KG1 (cell line): ENCODE data around the gene FTO.
A peak's percentile ranks its signal among the peaks of the same experiment; 100 is the strongest.
"Not testable (repeated sequence)": the region's sequence is repeated elsewhere in the genome, so short reads cannot be mapped to it uniquely, and the experiment has no call there.

Experiments used
- DNase-seq: peaks from one replicate; lab custom pipeline; 2025; lab: John Stamatoyannopoulos, UW

The FTO gene

DNA sequence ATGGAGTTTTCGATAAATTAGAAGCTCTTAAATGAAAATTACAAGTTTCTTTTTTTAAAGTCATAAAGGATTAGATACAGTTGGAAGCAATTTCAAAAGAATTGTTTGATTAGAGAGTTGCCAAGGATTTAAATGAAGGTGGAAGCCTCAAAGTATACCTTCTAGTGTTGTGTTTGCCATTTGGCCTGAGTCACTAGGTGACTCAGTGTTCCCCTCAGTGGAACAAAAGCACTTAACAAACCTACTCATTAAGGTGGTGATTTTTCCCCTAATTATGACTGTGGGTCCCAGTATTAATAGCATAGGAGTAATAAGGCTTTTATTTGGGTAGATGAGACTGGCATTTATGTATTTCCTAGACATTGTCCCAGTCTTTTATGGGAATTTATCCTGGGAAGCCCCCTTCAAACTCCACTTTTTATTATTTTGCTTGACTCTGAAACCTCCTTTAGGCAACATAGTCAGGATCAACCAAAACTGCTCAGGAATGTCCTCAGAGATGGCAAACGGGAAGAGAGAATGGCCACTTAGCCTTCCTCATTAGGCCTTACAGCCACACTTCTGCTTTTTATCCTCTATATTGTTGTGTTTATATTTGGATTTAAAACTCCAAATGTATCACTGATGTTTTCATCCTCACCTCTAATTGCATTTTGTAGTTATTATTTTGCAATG lies 161.0 kb downstream of the FTO start:
- DNase-seq = no peak

DNA sequence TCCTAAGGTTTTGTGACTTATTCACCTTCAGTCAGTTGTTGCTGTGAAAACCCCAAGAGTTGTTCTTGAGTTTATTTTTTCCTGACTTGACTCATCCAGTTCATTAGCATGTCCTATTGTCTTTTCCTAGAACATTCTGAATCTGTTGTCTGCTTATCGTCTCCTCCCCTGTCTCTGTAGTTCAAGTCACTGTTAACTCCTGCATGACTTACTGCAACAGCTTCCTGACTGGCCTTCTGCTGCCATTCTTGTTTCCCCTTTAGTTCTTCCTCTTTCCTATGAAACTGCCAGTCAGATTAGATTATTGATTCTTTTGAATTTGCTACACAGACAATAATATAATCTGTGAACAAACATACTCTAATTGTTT lies 161.5 kb downstream of the FTO start:
- peak; percentile 63 for DNase-seq

- DNase-seq = no peak
Observed at GRCh38 chr16:53866520-53866919, 162.6 kb downstream of the FTO start.

DNA sequence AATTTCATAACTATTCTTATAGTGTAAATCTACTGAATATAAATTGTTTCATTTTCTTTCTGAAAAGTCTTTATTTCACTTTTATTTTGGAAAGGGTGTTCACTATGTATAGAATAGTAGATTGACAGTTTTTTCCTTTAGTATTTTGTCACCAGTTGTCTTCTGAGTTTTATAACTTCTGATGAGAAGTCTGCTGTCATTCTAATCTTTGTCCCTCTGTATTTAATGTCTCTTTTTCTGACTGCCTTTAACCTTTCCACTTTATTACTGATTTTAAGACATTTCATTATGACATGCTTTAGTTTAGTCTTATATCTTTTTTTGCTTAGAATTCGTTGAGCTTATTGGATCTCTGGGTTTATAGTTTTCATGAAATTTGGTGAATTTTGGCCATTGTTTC lies 166.9 kb downstream of the FTO start:
- no peak for DNase-seq

DNA sequence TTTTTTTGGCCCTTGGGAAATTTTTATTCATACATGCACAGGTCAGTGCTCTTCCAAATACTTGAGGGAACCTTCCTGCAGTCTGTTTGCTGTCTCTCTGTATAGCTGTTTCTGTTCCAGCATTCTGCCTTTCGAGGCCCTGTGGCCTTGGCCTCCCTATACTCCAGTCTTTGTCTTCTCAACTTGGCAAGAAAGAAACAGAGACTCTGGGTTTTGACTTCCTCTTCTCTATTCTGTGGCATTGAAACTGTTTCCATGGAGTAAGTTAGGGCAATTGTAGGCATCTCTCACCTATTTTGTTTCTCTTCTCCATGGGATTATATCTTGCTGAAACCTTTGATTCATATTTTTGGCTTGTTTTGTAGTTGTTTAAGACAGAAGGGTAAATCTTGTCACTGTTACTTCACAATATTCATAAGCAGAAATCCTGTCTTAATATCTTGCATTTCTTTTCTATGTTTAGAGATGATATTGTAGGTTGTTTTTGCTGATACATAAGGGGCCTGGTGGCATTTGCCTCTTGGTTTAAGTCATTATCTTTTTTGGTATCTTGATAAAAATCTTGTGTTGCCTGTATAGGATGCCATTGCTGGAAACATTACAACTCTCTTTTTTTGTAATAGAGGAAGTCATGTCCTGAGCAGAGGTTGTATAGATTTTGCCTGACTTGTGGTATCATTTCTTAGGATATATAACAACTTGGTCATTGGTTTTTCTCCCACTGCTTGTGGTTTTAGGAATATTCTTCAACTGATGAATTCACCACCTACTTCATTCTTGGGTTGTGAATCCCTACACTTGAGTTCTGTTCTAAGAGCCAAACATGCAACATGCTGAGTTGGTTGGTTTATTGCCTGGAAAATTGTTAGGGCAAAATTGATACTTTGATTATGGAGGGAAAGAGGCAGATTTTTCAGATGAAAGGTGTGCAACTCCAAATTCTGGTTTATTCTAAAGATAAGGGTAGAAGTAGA lies 168.6 kb downstream of the FTO start:
- no peak for DNase-seq

- no peak for DNase-seq
Observed at GRCh38 chr16:53876811-53877210, 172.9 kb downstream of the FTO start.

GRCh38 chr16:53878216-53878615 lies 174.3 kb downstream of the FTO start:
- DNase-seq = no peak

GRCh38 chr16:53881371-53881770 lies 177.4 kb downstream of the FTO start:
- no peak for DNase-seq

GRCh38 chr16:53882310-53882709 lies 178.4 kb downstream of the FTO start:
- DNase-seq = no peak

DNA sequence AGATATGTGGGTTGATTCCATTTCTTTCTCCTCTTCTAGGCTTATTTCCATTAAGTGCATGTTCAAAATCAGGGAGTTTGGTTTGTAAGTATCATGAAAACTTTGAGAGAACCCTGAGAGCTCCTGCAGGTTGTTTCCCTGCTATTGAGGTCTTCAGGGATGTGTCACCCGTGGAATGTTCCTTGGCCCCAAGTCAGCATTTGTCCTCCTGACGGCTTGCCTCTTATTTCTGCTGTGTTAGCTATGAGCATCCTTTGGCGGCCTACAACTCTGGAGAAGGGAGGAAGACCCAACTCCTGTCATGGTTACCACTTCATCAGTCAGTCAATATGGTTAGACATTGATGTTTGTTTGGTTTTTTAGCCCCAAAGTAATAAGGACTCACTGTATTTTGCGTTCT lies 180.8 kb downstream of the FTO start:
- no peak for DNase-seq

GRCh38 chr16:53886482-53887378 lies 182.8 kb downstream of the FTO start:
- DNase-seq = no peak

GRCh38 chr16:53888222-53888621 lies 184.3 kb downstream of the FTO start:
- DNase-seq = no peak

DNA sequence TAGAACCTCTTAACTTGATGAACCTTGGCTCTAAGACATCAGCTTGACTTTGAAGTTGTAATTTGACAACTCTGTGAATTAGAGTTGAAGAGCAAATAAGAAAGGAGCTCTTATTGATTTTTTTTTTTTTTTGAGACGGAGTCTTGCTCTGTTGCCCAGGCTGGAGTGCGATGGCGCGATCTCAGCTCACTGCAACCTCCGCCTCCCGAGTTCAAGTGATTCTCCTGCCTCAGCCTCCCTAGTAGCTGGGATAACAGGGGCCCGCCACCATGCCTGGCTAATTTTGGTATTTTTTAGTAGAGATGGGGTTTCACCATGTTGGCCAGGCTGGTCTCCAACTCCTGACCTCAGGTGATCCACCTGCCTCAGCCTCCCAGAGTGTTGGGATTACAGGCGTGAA lies 186.9 kb downstream of the FTO start:
- not testable (repeated sequence) for DNase-seq

- no peak for DNase-seq
Observed at GRCh38 chr16:53891409-53892139, 187.6 kb downstream of the FTO start.

DNA sequence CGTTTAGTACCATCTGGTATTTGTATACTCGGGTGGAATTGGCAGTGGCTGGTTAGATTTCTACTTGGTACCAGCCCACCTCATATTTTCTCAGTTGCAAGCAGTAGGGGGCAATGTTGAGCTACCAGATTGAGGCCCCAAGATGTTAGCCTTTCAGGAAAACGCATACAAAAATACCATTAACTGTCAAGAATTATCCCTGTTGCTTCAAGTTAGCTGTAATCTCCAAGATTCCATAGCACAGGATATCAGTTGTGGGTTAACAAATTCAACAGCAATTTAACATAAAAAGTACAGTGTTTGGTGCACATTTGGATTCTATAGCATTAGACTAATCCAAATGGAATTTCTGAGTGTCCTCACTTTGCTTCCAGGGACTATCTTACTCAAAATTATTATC lies 188.2 kb downstream of the FTO start:
- DNase-seq = peak; percentile 22

GRCh38 chr16:53893731-53894435 lies 189.9 kb downstream of the FTO start:
- no peak for DNase-seq

DNA sequence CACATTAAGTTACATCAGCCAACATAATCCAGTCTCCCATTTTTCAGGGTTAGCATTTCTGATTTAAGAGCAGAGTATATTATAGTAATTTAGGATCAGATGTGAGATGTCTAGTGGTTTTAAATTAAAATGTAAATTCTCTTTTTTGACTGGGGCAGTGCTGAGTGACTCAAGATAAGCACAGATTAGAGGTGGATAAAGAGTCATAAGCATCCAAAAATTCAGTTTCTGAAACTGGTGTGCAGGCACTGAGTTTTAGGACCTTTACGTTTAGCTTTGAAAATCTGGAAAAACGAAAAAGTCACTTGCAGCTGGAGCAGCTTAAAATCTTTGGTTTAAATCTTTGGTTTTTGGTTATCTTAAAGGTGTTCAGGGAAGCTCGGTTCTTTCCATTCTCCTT lies 190.7 kb downstream of the FTO start:
- DNase-seq = no peak

GRCh38 chr16:53895433-53895832 lies 191.5 kb downstream of the FTO start:
- DNase-seq = no peak

DNA sequence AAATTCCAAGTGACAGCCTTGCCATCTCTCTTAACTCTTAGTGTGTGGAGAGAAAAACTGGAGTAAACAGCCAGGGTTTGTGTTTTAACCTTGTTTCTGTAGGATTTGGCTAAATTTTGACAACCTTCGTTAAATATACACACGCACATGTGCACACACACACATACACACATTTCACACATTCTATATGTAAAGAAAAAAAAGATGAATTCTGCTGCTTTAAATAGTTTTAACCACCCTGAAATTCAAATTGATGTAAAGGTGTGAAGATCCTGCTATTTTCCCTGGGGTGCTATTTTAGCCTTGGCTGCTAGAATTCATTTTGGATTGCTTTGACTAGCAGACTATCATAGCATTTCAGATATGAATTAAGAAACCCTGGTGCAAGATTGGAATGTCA lies 191.9 kb downstream of the FTO start:
- DNase-seq = no peak

GRCh38 chr16:53896722-53897121 lies 192.8 kb downstream of the FTO start:
- DNase-seq = no peak

- no peak for DNase-seq
Observed at GRCh38 chr16:53898993-53899392, 195.0 kb downstream of the FTO start.
